ENCODE results near the gene TTC7B.

TTC7B gene

GRCh38 chr14:90554341-90554740 lies 261.9 kb downstream of the TTC7B start:
- DNase-seq, result no peak

- no peak for DNase-seq
Observed at GRCh38 chr14:90553921-90554336, 262.3 kb downstream of the TTC7B start.

- DNase-seq, result no peak
Observed at GRCh38 chr14:90553298-90553920, 262.8 kb downstream of the TTC7B start.

GRCh38 chr14:90552465-90553297 lies 263.5 kb downstream of the TTC7B start:
- no peak for DNase-seq

- DNase-seq, result no peak
Observed at GRCh38 chr14:90551733-90552464, 264.3 kb downstream of the TTC7B start.

GRCh38 chr14:90551070-90551704 lies 265.0 kb downstream of the TTC7B start:
- no peak for DNase-seq

GRCh38 chr14:90549794-90550641 lies 266.2 kb downstream of the TTC7B start:
- no peak for DNase-seq

GRCh38 chr14:90548455-90548854 lies 267.8 kb downstream of the TTC7B start:
- DNase-seq, result no peak

GRCh38 chr14:90547968-90548367 lies 268.3 kb downstream of the TTC7B start:
- no peak for DNase-seq

- no peak for DNase-seq
Observed at GRCh38 chr14:90547250-90547649, 269.0 kb downstream of the TTC7B start.

- no peak for DNase-seq
Observed at GRCh38 chr14:90546767-90547166, 269.5 kb downstream of the TTC7B start.

GRCh38 chr14:90545966-90546751 lies 270.1 kb downstream of the TTC7B start:
- DNase-seq, result no peak

GRCh38 chr14:90545382-90545781 lies 270.8 kb downstream of the TTC7B start:
- no peak for DNase-seq

- DNase-seq, result no peak
Observed at GRCh38 chr14:90544971-90545370, 271.3 kb downstream of the TTC7B start.

GRCh38 chr14:90544566-90544965 lies 271.7 kb downstream of the TTC7B start:
- no peak for DNase-seq

GRCh38 chr14:90543876-90544275 lies 272.4 kb downstream of the TTC7B start:
- no peak for DNase-seq

- DNase-seq, result no peak
Observed at GRCh38 chr14:90541076-90541634, 275.1 kb downstream of the TTC7B start.

GRCh38 chr14:90540437-90540836 lies 275.8 kb downstream of the TTC7B start:
- no peak for DNase-seq

- no peak for DNase-seq
Observed at GRCh38 chr14:90539996-90540395, 276.2 kb downstream of the TTC7B start.

- no peak for DNase-seq
Observed at GRCh38 chr14:90539496-90539775, 276.8 kb downstream of the TTC7B start.

Measured in inflammatory macrophage (primary cell).